HG03469 (cell line): ENCODE measurements around the gene ENTHD1.

Experiments used
- ATAC-seq: cut with Tn5 transposase; IDR thresholded peaks from one replicate; pipeline ENCODE4 v1.9.1; 2021; ENCODE audit warnings: mild to moderate bottlenecking, moderate library complexity, moderate number of reproducible peaks; ENCODE audit not compliant: unreplicated experiment

The ENTHD1 gene

GRCh38 chr22:39800790-39801520, 92.6 kb downstream of the ENTHD1 start:
- no peak for ATAC-seq

- ATAC-seq = no peak
These were observed 95.9 kb downstream of the ENTHD1 start for GRCh38 chr22:39797528-39798147.

- ATAC-seq = no peak
These were observed 103.8 kb downstream of the ENTHD1 start for GRCh38 chr22:39789788-39790187.

GRCh38 chr22:39785232-39785631, 108.3 kb downstream of the ENTHD1 start:
- no peak for ATAC-seq

- no peak for ATAC-seq
These were observed 115.7 kb downstream of the ENTHD1 start for GRCh38 chr22:39777716-39778454.

- ATAC-seq = no peak
These were observed 117.1 kb downstream of the ENTHD1 start for GRCh38 chr22:39776295-39777009.

GRCh38 chr22:39773976-39774539, 119.5 kb downstream of the ENTHD1 start:
- ATAC-seq = peak; percentile 56

GRCh38 chr22:39773503-39773902, 120.1 kb downstream of the ENTHD1 start:
- no peak for ATAC-seq

GRCh38 chr22:39771486-39771885, 122.1 kb downstream of the ENTHD1 start:
- ATAC-seq = no peak

- ATAC-seq = no peak
These were observed 127.9 kb downstream of the ENTHD1 start for GRCh38 chr22:39765661-39766060.

GRCh38 chr22:39765046-39765445, 128.5 kb downstream of the ENTHD1 start:
- ATAC-seq = no peak

- ATAC-seq = no peak
These were observed 130.3 kb downstream of the ENTHD1 start for GRCh38 chr22:39763276-39763675.

- no peak for ATAC-seq
These were observed 142.8 kb downstream of the ENTHD1 start for GRCh38 chr22:39750759-39751158.

GRCh38 chr22:39748877-39749276, 144.7 kb downstream of the ENTHD1 start:
- ATAC-seq = no peak

GRCh38 chr22:39746600-39747262, 146.8 kb downstream of the ENTHD1 start:
- no peak for ATAC-seq

- ATAC-seq = no peak
These were observed 147.8 kb downstream of the ENTHD1 start for GRCh38 chr22:39745789-39746188.

GRCh38 chr22:39744353-39744752, 149.2 kb downstream of the ENTHD1 start:
- ATAC-seq = no peak

GRCh38 chr22:39743935-39744334, 149.6 kb downstream of the ENTHD1 start:
- no peak for ATAC-seq

GRCh38 chr22:39739338-39740027, 154.1 kb downstream of the ENTHD1 start:
- no peak for ATAC-seq

GRCh38 chr22:39738746-39739145, 154.8 kb downstream of the ENTHD1 start:
- no peak for ATAC-seq
